HCT116 (cell line): ENCODE measurements around the gene MAT2B. TPM values are rescaled to one million over a fixed set of nuclear protein-coding genes. Genes with fewer than 3 reads are reported as not detected.
A peak's percentile ranks its signal among the peaks of the same experiment; 100 is the strongest.

Experiments
- ATF3 ChIP-seq: IDR thresholded peaks from 2 replicates; pipeline ENCODE4 v1.6.1; 2012
- CBX3 ChIP-seq: IDR thresholded peaks from 2 replicates; pipeline ENCODE4 v1.6.1; 2012; ENCODE audit warnings: low read depth
- ELF1 ChIP-seq: IDR thresholded peaks from 2 replicates; pipeline ENCODE4 v1.6.1; 2012; ENCODE audit warnings: low read depth, borderline replicate concordance
- EZH2 ChIP-seq: fragments of 200-600 bp; sonication (generic); IDR thresholded peaks from 2 replicates; pipeline ENCODE4 v1.6.1; 2017; ENCODE audit warnings: antibody characterized with exemption, mixed run types
- POLR2A ChIP-seq: IDR thresholded peaks from 2 replicates; pipeline ENCODE4 v1.7.0; 2011; ENCODE audit warnings: borderline replicate concordance; ENCODE audit not compliant: insufficient read depth, insufficient read length; ENCODE audit errors: extremely low read depth
- POLR2AphosphoS5 ChIP-seq: IDR thresholded peaks from 2 replicates; pipeline ENCODE4 v1.6.1; 2011; ENCODE audit warnings: mild to moderate bottlenecking, low read depth, low read length, moderate library complexity
- REST ChIP-seq: IDR thresholded peaks from 2 replicates; pipeline ENCODE4 v1.6.1; 2012; ENCODE audit warnings: low read depth
- total RNA-seq: library from RNA; stranded (reverse); gene quantifications from one replicate; pipeline ENCODE4 v1.2.1, GENCODE V29; 2021; ENCODE audit not compliant: unreplicated experiment

Gene MAT2B
- total RNA-seq, 1 experiment from 2014 or later, result 45.9 TPM

DNA sequence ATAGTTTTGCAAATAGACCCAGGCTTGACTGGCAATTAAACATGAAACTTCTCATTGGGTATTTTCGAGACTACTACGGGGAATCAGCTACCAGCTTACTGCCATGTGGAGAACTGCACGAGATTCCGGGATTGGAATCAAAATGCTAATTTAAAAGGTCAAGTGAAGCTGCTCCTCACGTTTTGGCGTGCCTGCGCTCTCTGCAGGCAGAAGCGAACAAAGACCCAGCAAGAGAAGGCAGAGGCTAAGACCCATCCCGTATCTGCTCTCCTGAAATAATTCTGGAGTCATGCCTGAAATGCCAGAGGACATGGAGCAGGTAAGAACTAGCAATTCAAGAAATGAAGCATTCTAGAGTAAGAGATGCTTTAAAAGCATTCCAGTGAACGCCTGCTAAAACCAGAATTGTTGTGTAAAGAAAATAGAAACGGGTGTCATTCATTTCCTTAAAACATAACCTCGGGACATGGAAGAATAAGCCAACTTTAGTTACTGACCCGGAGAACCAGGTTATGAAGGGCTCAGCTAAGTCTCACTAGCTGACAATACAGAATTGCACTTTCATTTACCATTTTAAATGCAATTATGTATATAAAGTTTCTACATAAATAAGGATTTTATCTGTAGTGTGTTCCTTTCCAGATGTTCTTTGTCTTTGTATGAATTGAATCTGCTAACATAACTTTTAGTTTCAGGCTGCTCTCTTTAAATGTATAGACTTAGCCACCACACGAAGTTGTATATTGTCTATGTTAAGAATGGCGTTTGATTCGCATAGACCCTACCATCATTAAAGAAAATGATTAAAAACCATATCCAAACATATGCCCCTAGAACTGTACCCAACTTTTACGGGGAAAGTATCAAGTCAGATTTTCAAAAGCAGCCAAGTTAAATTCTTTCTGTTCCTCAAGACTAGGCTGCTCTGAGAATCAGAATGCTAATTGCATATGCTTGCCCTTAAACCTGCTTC lies 2.0 kb upstream of the MAT2B start (continued):
- TF ChIP-seq REST (no peak), ELF1 (peak; percentile 39; the same call in 1 of the 2 replicates), POLR2A (peak; percentile 46), ATF3 (no peak), POLR2AphosphoS5 (peak; percentile 72), EZH2 (no peak), CBX3 (peak; percentile 90; the same call in 1 of the 2 replicates)
